BLaER1 (cell line): ENCODE results near the gene SPECC1.
"Not testable (repeated sequence)": the region's sequence is repeated elsewhere in the genome, so short reads cannot be mapped to it uniquely, and the experiment has no call there.

Experiments used
- H3K27ac ChIP-seq: shearing (Covaris generic); formaldehyde crosslinking; 2 replicates; pipeline ENCODE4 v1.8.1; 2022
- H3K27me3 ChIP-seq: shearing (Covaris generic); formaldehyde crosslinking; 2 replicates; pipeline ENCODE4 v1.8.1; 2022
- H3K36me3 ChIP-seq: shearing (Covaris generic); formaldehyde crosslinking; 2 replicates; pipeline ENCODE4 v1.8.1; 2022
- H3K4me1 ChIP-seq: shearing (Covaris generic); formaldehyde crosslinking; 2 replicates; pipeline ENCODE4 v1.8.1; 2022
- H3K4me2 ChIP-seq: shearing (Covaris generic); formaldehyde crosslinking; 2 replicates; pipeline ENCODE4 v1.8.1; 2022
- H3K4me3 ChIP-seq: shearing (Covaris generic); formaldehyde crosslinking; 2 replicates; pipeline ENCODE4 v1.8.1; 2022
- H3K9ac ChIP-seq: shearing (Covaris generic); formaldehyde crosslinking; 2 replicates; pipeline ENCODE4 v1.8.1; 2022
- H3K9me3 ChIP-seq: shearing (Covaris generic); formaldehyde crosslinking; 2 replicates; pipeline ENCODE4 v1.8.1; 2022
- H4K20me1 ChIP-seq: shearing (Covaris generic); formaldehyde crosslinking; 2 replicates; pipeline ENCODE4 v1.8.1; 2022
- Cebpa-rat ChIP-seq: shearing (Covaris generic); IDR thresholded peaks from 2 replicates; pipeline ENCODE4 v1.8.1; 2022

Gene SPECC1

DNA sequence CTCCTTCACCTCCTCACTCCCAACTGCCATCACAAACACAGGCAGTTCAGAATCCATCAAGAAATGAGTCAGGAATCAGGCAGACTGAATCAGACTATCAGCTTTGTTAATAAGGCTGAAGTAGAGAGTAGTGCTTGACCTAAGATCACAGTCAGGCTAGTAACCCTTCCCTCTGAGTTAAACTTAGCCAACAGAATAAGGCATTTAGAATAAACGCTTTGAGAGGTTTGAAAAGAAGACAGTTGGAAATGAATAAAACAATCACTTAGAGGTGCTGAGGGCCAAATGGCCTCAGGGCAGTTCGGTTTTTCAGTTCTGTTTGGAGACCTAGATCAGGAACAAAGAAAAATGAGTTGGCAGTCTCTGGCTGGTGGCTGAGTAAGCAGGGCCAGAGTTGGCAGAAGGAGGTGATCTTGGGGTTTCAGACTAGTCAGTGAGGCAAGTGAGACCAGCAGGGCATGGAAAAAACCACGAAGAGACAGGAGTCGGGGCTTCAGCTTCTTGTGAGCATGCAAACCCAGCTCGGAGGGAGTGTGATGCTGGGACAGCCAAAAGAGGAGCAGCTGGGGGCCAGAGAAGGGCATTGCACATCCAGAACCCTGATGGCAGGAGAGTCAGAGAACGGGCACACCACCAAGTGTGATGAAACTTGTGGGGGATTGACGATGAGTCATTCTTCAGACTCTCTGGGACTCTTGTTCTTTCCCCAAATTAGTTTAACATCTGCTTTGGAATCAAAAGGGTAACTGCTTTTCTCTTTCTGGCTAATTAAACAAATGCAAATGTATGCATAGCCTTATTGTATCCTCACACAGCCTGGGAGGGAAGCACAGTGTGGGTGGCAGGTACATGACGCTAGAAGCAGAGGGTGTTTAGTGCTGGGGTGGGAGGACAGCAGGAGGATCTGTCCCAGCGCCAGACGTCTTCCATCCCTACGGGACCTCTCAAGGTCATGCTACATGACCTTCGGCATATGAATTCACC, 54.8 kb downstream of the SPECC1 start:
- Histone ChIP-seq H3K4me3 (no peak overlapping the region), H3K4me2 (0 out of 2 replicates have a peak overlapping the region, but pooled peaks have one; percentile 3), H3K4me1 (0 out of 2 replicates have a peak, but pooled peaks cover 7% of the 10 kb centered on the region), H3K9ac (no peak overlapping the region), H3K27me3 (no peaks in the 10 kb centered on the region), H3K36me3 (no peaks in the 10 kb centered on the region), H3K9me3 (no peaks in the 10 kb centered on the region), H3K27ac (no peak overlapping the region), H4K20me1 (no peaks in the 10 kb centered on the region)
- no peak for TF ChIP-seq Cebpa-rat

DNA sequence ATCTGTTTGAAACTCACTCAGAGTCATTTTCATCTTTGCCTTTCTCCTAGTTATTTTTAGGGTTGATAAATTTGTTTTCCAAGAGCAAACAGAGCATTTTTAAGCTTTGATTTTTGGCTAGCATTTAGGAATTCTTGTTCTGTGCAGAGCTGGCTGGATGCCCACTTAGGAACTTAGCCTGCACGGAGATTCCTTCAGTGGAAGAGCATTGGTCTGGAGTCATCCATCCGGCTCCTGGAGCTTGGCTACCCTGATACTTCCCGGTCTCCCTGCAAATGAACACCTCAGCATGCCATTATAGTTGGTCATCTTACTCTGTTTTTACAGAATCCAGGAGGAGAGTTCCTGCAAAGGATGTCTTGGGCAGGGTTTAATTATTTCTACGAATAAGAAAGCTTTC, 57.1 kb downstream of the SPECC1 start:
- Histone ChIP-seq H3K4me1 (0 out of 2 replicates have a peak, but pooled peaks cover 7% of the 10 kb centered on the region), H3K27me3 (no peaks in the 10 kb centered on the region), H3K9me3 (no peaks in the 10 kb centered on the region), H3K9ac (no peak overlapping the region), H3K4me3 (no peak overlapping the region), H3K4me2 (no peak overlapping the region), H3K36me3 (no peaks in the 10 kb centered on the region), H4K20me1 (no peaks in the 10 kb centered on the region), H3K27ac (no peak overlapping the region)
- TF ChIP-seq Cebpa-rat: no peak

DNA sequence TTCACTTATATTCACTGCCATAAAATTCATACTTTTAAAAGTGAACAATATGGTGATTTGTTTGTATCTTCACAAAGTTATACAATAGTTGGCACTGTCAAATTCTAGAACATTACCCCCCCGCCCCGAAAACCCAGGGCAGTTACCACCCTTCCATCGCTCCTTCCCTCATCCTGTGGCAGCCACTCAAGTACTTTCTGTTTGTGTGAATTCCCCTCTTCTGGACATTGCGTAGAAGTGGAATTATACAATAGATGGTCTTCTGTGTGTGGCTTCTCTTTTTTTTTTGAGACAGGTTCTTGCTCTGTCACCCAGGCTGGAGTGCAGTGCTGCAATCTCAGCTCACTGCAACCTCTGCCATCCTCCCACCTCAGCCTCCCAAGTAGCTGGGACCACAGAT, 58.6 kb downstream of the SPECC1 start:
- H3K27ac ChIP-seq: no peak overlapping the region
- no peaks in the 10 kb centered on the region for H3K27me3 ChIP-seq
- no peaks in the 10 kb centered on the region for H3K9me3 ChIP-seq
- no peaks in the 10 kb centered on the region for H3K36me3 ChIP-seq
- no peaks in the 10 kb centered on the region for H4K20me1 ChIP-seq
- H3K4me3 ChIP-seq: no peak overlapping the region
- no peak overlapping the region for H3K9ac ChIP-seq
- no peak overlapping the region for H3K4me2 ChIP-seq
- TF ChIP-seq Cebpa-rat: no peak
- H3K4me1 ChIP-seq: peaks cover 18% of the 10 kb centered on the region

DNA sequence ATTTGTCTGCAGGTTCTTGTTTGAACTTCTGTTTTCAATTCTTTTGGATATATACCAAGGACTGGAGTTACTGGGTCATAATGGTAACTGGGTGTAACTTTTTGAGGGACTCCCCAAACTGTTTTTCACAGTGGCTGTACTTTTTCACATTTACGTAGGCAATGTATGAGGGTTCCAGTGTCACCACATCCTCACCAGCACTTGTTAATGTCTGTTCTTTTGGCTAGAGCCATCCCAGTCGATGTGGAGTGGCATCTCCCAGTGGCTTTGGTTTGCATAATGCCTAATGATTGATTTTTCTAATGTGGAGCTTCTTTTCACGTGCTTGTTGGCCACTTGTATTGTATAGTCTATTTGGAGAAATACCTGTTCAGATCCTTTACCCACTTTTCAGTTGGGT, 59.3 kb downstream of the SPECC1 start:
- Histone ChIP-seq H3K9ac (no peak overlapping the region), H3K27ac (no peak overlapping the region), H3K4me2 (no peak overlapping the region), H4K20me1 (no peaks in the 10 kb centered on the region), H3K27me3 (no peaks in the 10 kb centered on the region), H3K4me1 (peaks cover 24% of the 10 kb centered on the region), H3K9me3 (no peaks in the 10 kb centered on the region), H3K4me3 (no peak overlapping the region), H3K36me3 (no peaks in the 10 kb centered on the region)
- TF ChIP-seq Cebpa-rat: no peak

DNA sequence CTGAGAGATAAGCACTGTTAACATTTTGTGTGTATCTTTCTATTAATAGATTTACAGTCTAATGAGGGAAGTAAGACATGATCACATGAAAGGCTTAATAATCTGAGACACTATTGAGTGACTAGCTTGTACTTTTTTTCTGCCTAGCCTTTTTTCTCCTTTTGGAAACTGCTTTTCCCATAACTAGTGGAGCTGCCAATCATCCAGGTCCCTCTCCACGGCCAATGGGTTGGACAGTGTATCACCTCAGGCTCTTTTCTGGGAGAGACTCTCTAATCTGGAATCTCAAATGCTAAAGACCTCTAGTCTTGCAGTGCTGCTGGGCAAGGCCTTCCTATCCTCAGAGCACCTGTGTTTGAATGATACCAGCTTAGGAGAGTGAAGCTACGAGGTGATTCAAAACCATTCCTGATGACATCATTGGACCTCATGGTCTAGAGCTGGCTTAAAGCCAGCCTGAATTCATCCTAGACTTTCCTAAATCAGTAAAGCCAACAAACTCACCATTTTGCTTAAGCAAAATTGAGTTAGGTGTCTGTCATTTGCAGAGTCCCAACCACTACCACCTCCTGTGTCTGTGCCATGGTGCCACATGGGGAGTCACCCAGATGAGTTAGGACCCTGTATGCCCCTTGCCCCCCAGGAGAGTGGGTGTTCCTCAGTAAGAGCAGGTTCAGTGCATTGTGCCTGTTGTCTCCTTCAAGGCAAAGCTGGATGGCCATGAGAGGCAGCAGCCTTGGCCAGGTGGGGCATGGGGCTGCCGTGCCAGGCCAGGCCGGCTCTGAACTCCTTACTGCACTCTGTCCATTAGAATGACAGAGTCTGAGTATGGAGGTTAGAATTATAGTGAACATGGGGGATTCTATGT, 62.9 kb downstream of the SPECC1 start:
- Histone ChIP-seq H3K4me1 (peaks cover 48% of the 10 kb centered on the region), H4K20me1 (no peaks in the 10 kb centered on the region), H3K4me3 (peak overlapping the region; percentile 62; the same call in 1 of the 2 replicates), H3K27me3 (no peaks in the 10 kb centered on the region), H3K9ac (no peak overlapping the region), H3K27ac (peak overlapping the region; percentile 77), H3K4me2 (peak overlapping the region; percentile 87), H3K9me3 (no peaks in the 10 kb centered on the region), H3K36me3 (no peaks in the 10 kb centered on the region)
- no peak for TF ChIP-seq Cebpa-rat

DNA sequence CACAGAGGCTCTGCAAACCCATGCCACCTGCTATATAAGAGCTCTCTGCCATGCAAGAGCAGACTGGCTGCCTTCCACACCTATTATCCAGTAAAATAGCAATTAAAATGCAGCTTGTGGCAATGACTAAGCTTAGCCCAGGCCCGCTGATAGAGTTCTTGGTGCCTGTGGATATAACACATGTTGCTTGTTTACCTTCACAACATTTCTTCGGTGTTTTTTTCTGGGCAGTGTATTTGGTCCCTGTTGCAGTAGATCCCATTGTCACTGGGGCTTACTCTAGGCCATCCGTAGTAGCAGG, 63.5 kb downstream of the SPECC1 start:
- H3K9me3 ChIP-seq: no peaks in the 10 kb centered on the region

DNA sequence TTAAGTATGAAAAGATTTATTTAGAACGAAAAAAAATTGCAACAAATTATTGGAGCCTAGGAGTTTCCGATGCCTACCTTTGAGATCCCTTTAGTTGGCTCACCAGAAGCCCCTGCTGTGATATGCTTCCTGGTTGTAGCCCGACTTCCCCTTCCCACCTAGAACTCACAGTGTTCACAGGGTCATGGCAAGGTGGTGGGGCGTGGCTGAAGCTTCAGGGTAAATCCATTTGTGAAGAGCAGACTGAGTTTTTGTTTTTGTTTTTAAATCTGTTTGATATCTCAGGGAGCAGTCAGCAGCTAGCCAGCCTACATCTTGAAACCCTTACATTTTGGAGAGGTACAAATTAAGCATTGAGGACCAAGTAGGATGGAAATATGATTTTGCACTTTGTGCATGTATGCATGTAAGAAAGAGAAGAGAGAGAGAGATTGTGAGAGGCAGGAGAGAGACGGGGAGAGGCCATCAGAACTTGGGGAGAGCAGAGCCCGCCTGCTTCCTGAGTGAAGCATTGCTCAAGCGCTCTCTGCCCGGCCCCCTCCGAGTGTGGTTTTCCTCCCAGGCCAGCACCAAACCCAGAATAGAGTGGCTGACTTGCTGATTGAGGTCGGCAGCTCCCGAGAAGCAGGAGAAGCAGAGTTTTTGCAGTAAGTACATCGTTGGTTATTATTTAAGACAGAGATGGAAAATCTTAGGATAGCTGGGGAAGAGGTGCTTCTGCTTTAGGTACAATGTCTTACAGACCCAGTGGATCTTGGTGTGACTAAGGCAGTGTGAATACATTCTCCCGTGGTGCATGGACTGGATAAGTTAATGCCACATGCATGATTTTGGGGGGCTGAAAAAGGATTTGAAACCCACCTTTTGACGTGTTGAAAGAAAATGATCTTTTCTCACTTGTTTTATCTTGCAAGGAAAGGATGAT, 64.2 kb downstream of the SPECC1 start:
- peak overlapping the region; percentile 87 for H3K4me2 ChIP-seq
- peak; percentile 92 for TF ChIP-seq Cebpa-rat
- peak overlapping the region; percentile 62 for H3K4me3 ChIP-seq
- H3K27me3 ChIP-seq: no peaks in the 10 kb centered on the region
- peak overlapping the region; percentile 75 for H3K9ac ChIP-seq
- peaks cover 48% of the 10 kb centered on the region for H3K4me1 ChIP-seq
- H3K27ac ChIP-seq: peak overlapping the region; percentile 77
- no peaks in the 10 kb centered on the region for H4K20me1 ChIP-seq
- no peaks in the 10 kb centered on the region for H3K36me3 ChIP-seq
- no peaks in the 10 kb centered on the region for H3K9me3 ChIP-seq

More for the DNA sequence above, 63.5 kb downstream of the SPECC1 start:
- peak overlapping the region; percentile 75; the same call in 1 of the 2 replicates for H3K9ac ChIP-seq
- peak overlapping the region; percentile 77 for H3K27ac ChIP-seq
- H4K20me1 ChIP-seq: no peaks in the 10 kb centered on the region
- peak overlapping the region; percentile 87 for H3K4me2 ChIP-seq
- no peaks in the 10 kb centered on the region for H3K36me3 ChIP-seq
- H3K4me1 ChIP-seq: peaks cover 48% of the 10 kb centered on the region
- peak overlapping the region; percentile 62; the same call in 1 of the 2 replicates for H3K4me3 ChIP-seq
- no peaks in the 10 kb centered on the region for H3K27me3 ChIP-seq
- no peak for TF ChIP-seq Cebpa-rat

DNA sequence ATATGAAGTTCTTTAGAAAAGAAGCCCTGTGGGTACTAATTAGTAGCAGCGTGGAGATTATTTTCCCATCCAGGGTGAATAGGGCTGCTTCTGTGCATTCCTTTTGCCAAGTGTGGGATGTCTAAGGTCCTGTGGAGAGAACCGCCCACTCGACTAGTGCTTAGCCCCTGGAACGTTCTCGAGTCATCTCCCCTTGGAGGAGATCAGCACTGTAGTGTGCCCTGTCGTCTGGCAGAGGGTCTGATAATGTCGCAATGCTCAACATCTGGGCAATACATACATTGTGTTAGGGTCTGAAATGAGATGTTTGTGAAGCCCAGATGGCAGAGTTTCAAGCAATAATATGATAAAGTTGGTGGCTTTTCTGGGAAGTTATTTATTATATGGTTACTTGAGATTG, 64.8 kb downstream of the SPECC1 start:
- H3K4me2 ChIP-seq: peak overlapping the region; percentile 87
- no peaks in the 10 kb centered on the region for H3K27me3 ChIP-seq
- peak overlapping the region; percentile 77 for H3K27ac ChIP-seq
- H4K20me1 ChIP-seq: no peaks in the 10 kb centered on the region
- no peaks in the 10 kb centered on the region for H3K9me3 ChIP-seq
- TF ChIP-seq Cebpa-rat: peak; percentile 86
- H3K36me3 ChIP-seq: no peaks in the 10 kb centered on the region
- H3K4me3 ChIP-seq: peak overlapping the region; percentile 62
- H3K9ac ChIP-seq: peak overlapping the region; percentile 75
- H3K4me1 ChIP-seq: peaks cover 48% of the 10 kb centered on the region

DNA sequence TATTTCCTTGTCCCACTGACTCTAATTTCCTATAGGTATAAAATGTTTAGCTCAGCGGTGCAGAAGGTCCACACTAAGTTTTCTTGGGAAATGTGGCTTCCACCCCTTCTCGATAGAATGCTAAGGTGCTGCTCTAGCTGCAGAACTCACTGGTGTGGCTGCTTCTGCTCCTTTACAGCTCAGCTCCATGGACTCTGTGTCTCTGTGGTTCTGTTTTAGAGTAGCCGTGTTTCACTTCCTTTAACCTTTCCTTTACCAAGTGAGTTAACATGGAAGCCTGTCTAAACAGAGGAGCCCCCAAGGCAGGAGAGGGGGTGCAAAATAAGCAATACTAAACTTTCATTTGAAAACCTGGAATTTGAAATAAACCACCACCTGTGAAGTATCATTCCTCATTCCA, 65.3 kb downstream of the SPECC1 start:
- Histone ChIP-seq H3K27ac (peak overlapping the region; percentile 77), H3K4me1 (peaks cover 48% of the 10 kb centered on the region), H4K20me1 (no peaks in the 10 kb centered on the region), H3K4me3 (peak overlapping the region; percentile 62), H3K9me3 (no peaks in the 10 kb centered on the region), H3K36me3 (no peaks in the 10 kb centered on the region), H3K27me3 (no peaks in the 10 kb centered on the region), H3K4me2 (peak overlapping the region; percentile 87), H3K9ac (peak overlapping the region; percentile 75)
- TF ChIP-seq Cebpa-rat: no peak

DNA sequence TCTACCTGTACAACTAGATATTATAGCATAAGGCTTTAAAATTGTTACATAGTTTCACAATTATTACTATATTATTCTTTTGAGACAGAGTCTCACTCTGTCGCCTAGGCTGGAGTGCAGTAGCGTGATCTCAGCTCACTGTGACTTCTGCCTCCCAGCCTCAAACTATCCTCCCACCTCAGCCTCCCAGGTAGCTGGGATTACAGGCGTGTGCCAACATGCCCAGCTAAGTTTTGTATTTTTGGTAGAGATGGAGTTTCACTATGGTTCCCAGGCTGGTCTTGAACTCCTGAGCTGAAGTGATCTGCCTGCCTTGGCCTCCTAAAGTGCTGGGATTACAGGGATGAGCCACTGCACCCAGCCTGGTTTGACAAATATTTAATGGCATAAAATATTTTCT, 67.0 kb downstream of the SPECC1 start:
- H3K4me1 ChIP-seq: peaks cover 48% of the 10 kb centered on the region
- H3K9ac ChIP-seq, H3K27ac ChIP-seq, H3K27me3 ChIP-seq, H3K9me3 ChIP-seq, H3K36me3 ChIP-seq, H3K4me3 ChIP-seq, H4K20me1 ChIP-seq: not testable (repeated sequence)
- peak overlapping the region; percentile 10; the same call in 1 of the 2 replicates for H3K4me2 ChIP-seq
